Dendritic cell treated with granulocyte-macrophage colony-stimulating factor and Interleukin-4, amounts not matched to agents 40 ng/mL and 50 ng/mL, for 4 days (primary cell): ENCODE data around the gene SLAIN2.

Experiments
- H3K27ac Mint-ChIP-seq: one replicate; pipeline ENCODE4 v1.8.0; 2022; ENCODE audit warnings: mild to moderate bottlenecking, mixed read lengths
- H3K27me3 Mint-ChIP-seq: one replicate; pipeline ENCODE4 v1.8.0; 2022; ENCODE audit warnings: mild to moderate bottlenecking, mixed read lengths
- H3K36me3 Mint-ChIP-seq: one replicate; pipeline ENCODE4 v1.8.0; 2022; ENCODE audit warnings: low read depth, mixed read lengths
- H3K4me1 Mint-ChIP-seq: one replicate; pipeline ENCODE4 v1.8.0; 2022; ENCODE audit warnings: low read depth, mixed read lengths
- H3K4me3 Mint-ChIP-seq: one replicate; pipeline ENCODE4 v1.8.0; 2022; ENCODE audit warnings: mild to moderate bottlenecking, moderate library complexity, mixed read lengths
- H3K9me3 Mint-ChIP-seq: one replicate; pipeline ENCODE4 v1.8.0; 2022; ENCODE audit warnings: mixed read lengths
- intact Hi-C: fragments of 100-400 bp; cut with micrococcal nuclease; formaldehyde crosslinking; loops from one replicate; pipeline ENCODE4 v1.15.0; 2022

SLAIN2 gene

DNA sequence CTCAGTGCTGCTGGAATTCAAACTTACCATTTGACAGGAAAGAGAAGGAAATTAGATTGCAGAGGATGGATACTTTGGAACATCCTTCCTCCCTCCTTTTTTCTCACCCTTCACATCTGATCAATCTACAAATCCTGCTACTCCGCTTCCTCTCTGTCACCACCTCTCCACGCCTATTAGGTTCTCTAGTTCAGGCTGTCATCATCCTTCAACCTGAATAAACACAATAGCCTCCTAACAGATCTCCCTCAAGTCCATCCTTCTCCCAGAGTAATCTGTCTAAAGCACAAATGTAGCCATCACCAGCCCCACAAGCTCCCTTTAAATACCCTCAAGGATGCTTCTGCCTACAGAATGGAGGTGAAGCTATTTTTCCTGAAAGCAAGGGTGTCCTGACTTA is 20.0 kb upstream of the SLAIN2 start:
- no peaks in the 10 kb centered on the region for H3K36me3 Mint-ChIP-seq
- intact Hi-C loops, result no loop called here
- H3K27ac Mint-ChIP-seq, result no peak overlapping the region
- no peak overlapping the region for H3K4me3 Mint-ChIP-seq
- H3K9me3 Mint-ChIP-seq, result no peaks in the 10 kb centered on the region
- no peaks in the 10 kb centered on the region for H3K4me1 Mint-ChIP-seq
- no peaks in the 10 kb centered on the region for H3K27me3 Mint-ChIP-seq

DNA sequence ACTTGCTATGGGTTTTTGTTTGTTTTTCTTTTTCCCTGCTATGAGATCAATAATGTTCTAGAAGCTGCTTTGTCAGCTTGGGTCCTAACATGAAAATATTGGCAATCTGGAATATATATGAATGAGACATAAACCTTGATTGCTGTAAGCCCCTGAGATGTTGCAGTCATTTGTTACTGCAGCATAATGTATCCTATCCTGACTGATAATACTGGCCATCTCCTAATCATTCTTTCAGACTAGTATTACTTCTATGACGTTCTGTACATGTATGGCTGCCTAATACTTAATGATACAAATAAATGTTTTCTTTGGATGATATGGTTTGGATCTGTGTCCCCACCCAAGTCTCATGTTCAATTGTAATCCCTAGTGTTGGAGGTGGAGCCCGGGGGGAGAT is 19.3 kb upstream of the SLAIN2 start:
- H3K9me3 Mint-ChIP-seq, result no peaks in the 10 kb centered on the region

DNA sequence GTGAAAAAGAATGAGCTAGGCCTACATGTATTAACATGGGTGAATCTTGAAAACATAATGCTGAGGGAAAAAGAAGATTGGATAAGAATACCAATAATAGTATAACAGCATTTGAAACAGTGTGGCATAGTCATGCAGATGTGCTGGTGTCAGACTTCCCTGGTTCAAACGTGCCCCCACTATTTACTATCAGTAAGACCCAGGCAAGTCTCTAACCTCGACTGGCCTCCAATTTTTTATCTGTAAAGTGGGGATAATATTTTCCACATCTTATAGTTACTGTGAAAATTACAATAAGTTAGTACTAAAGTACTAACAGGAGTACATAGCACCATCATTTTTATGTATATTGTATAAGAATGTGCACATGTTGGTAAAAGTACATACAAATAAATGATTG is 17.0 kb upstream of the SLAIN2 start:
- Mint-ChIP-seq H3K27me3 (no peaks in the 10 kb centered on the region), H3K4me3 (no peak overlapping the region), H3K36me3 (no peaks in the 10 kb centered on the region), H3K4me1 (no peaks in the 10 kb centered on the region), H3K27ac (no peak overlapping the region), H3K9me3 (no peaks in the 10 kb centered on the region)
- intact Hi-C loops, result no loop called here

More for the DNA sequence above, 19.3 kb upstream of the SLAIN2 start:
- H3K27me3 Mint-ChIP-seq, result no peaks in the 10 kb centered on the region
- H3K36me3 Mint-ChIP-seq, result no peaks in the 10 kb centered on the region
- intact Hi-C loops, result no loop called here
- no peak overlapping the region for H3K27ac Mint-ChIP-seq
- no peaks in the 10 kb centered on the region for H3K4me1 Mint-ChIP-seq
- no peak overlapping the region for H3K4me3 Mint-ChIP-seq

DNA sequence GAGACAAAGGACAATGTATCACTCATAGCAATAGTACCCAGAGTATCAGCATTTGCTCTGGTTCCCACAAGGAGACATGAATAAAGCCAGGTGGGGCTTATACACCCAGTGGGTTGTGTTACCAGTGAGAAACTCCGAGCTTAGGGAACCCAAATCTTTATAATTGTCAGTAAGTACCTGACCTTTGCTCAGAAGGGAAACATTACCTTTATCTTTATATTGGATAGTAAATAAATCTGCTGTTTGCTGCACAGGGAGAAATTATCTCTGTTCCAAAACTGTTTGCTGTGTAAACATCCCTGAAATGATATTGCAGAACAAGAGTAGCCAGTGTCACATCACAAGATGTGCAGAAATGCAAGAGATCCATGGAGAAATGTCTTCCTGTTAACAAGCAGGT is 12.1 kb upstream of the SLAIN2 start:
- no peaks in the 10 kb centered on the region for H3K36me3 Mint-ChIP-seq
- H3K27me3 Mint-ChIP-seq, result peaks cover 3% of the 10 kb centered on the region
- intact Hi-C loops, result no loop called here
- no peak overlapping the region for H3K4me3 Mint-ChIP-seq
- peaks cover 8% of the 10 kb centered on the region for H3K4me1 Mint-ChIP-seq
- no peak overlapping the region for H3K27ac Mint-ChIP-seq
- H3K9me3 Mint-ChIP-seq, result no peaks in the 10 kb centered on the region

DNA sequence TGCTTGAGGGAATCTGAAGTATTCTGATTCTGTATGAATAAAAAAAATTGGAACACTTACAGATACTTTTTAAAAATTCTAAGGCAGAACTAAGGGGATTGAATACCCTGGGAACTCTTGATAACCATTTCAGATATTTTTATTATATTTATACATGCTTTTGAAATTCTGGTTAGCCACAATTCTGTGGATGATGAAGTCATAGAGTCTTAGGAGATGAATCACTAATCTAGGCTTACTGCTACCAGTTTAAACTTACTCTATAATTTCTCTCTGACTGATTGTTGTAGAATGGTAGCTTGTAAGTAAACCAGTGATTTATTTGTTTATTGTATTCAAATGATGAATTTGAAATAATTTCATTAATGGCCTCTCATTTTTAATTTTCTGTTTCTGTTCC is 11.4 kb upstream of the SLAIN2 start:
- Mint-ChIP-seq H3K27ac (no peak overlapping the region), H3K36me3 (no peaks in the 10 kb centered on the region), H3K4me1 (peaks cover 8% of the 10 kb centered on the region), H3K4me3 (no peak overlapping the region), H3K27me3 (peaks cover 3% of the 10 kb centered on the region), H3K9me3 (no peaks in the 10 kb centered on the region)
- intact Hi-C loops, result no loop called here

DNA sequence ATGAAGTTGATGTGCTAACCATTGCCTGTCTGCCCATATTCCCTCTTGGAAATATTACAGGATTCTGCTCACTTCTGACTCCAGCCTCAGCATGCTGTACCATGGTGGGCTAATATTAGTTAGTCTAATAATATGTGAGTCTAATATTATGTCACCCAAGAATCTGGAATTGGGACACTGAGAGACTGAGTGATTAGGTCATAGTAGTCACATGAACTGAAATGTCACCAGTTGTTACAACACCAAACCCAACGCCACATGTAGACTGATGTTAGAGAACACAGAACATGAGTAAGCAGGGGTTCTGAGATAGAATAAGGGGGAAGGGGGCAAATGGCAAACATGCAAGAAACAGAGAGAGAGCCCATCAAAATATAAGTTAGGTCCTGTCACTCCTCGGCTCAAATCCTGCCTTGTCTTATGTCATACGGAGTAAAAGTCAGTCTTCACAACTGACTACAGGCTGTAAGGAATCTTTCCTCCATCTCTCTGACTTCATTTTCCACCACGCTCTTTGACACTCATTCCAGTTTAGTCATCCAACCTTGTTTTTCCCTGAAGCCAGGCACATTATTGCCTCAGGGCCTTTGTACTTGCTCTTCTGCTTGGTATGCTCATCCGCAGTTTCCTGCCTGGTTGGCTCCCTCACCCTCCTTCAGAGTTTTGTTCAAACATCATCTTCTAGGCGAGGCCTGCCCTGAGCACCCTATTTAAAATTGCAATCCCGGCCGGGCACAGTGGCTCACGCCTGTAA is 9.6 kb upstream of the SLAIN2 start:
- peaks cover 3% of the 10 kb centered on the region for H3K27me3 Mint-ChIP-seq
- H3K9me3 Mint-ChIP-seq, result no peaks in the 10 kb centered on the region
- intact Hi-C loops, result no loop called here
- H3K4me3 Mint-ChIP-seq, result no peak overlapping the region
- no peak overlapping the region for H3K27ac Mint-ChIP-seq
- H3K36me3 Mint-ChIP-seq, result no peaks in the 10 kb centered on the region
- peaks cover 8% of the 10 kb centered on the region for H3K4me1 Mint-ChIP-seq

DNA sequence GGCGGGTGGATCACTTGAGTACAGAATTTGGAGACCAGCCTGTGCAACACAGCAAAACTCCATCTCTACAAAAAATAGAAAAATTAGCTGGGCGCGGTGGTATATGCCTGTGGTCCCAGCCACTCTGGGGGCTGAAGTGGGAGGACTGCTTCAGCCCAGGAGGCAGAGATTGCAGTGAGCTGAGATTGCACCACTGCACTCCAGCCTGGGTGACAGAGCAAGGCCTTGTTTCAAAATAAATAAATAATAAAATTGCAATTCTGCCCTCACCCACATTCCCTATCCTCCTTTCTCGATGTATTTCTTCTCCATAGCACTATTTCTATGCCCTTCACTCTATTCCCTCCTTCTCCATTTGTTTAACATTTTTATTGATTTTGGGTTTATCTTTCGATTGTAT is 8.7 kb upstream of the SLAIN2 start:
- Mint-ChIP-seq H3K27me3 (peaks cover 3% of the 10 kb centered on the region), H3K36me3 (no peaks in the 10 kb centered on the region), H3K4me1 (peaks cover 8% of the 10 kb centered on the region), H3K9me3 (no peaks in the 10 kb centered on the region), H3K4me3 (no peak overlapping the region), H3K27ac (no peak overlapping the region)
- intact Hi-C loops, result no loop called here

DNA sequence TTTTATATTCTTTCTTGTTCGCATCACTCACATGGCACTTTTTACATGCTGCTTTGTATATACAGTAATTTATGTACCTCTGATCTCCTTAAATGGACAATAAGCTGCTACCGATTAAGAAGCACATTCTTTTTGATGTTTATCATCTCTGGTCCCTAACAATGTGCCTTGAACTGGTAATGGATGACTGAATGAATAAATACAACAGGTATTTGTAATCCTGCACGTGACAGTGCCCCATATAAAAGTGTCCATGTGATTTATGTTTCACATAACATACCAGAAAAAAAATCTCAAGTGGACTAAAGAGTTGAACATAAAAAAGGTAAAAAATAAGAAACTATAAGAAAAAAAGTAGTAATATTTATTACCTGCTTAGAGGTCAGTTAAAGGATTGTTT is 7.7 kb upstream of the SLAIN2 start:
- no peak overlapping the region for H3K4me3 Mint-ChIP-seq
- H3K9me3 Mint-ChIP-seq, result no peaks in the 10 kb centered on the region
- no peaks in the 10 kb centered on the region for H3K36me3 Mint-ChIP-seq
- peaks cover 14% of the 10 kb centered on the region for H3K4me1 Mint-ChIP-seq
- peaks cover 3% of the 10 kb centered on the region for H3K27me3 Mint-ChIP-seq
- no peak overlapping the region for H3K27ac Mint-ChIP-seq
- intact Hi-C loops, result no loop called here

DNA sequence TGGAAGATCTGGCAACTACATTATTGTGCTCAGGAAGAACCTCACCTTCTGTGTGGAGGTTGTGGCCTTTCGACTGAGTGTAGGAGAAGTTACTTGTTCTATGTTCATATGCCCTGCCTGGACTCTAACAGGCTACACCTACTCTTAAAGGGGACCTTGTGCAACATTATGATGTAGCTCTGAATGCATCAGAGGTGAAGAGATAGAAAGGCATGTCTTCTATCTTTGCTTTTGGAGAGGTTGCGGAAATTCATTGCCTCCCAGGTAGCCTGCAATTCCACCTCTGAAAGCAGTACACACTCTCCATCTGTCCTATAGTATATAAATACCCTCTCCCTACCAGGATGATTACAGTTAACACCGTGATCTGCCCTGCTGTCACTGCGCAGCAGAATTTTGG is 7.1 kb upstream of the SLAIN2 start:
- Mint-ChIP-seq H3K36me3 (no peaks in the 10 kb centered on the region), H3K27ac (no peak overlapping the region), H3K4me1 (peaks cover 14% of the 10 kb centered on the region), H3K27me3 (peaks cover 3% of the 10 kb centered on the region), H3K4me3 (no peak overlapping the region), H3K9me3 (no peaks in the 10 kb centered on the region)
- intact Hi-C loops, result no loop called here

DNA sequence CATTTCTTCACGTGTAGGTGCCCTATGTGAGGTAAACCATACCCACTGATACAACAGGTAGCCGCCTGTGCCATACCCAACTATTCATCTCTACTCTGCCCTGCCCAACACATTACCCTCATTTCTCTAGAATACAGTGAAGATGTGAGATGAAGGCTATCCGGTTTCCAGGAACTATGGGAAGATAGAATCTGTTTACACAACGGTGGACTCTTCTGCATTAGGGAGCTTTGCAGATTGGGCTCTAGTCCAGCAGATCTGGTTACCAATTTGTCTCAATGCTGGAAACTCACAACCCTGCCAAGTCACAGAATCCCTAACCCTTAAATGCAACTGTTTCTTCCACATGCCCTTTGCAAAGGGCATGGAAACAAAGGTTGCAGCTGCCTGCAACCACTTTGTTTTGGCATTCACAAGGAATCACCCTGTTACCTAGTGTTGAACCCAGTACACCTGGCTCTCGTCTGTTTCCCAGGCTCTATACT is 6.4 kb upstream of the SLAIN2 start:
- no peaks in the 10 kb centered on the region for H3K9me3 Mint-ChIP-seq
- H3K27me3 Mint-ChIP-seq, result peaks cover 3% of the 10 kb centered on the region
- H3K36me3 Mint-ChIP-seq, result no peaks in the 10 kb centered on the region
- peaks cover 15% of the 10 kb centered on the region for H3K4me1 Mint-ChIP-seq
- intact Hi-C loops, result no loop called here
- no peak overlapping the region for H3K27ac Mint-ChIP-seq
- H3K4me3 Mint-ChIP-seq, result no peak overlapping the region

DNA sequence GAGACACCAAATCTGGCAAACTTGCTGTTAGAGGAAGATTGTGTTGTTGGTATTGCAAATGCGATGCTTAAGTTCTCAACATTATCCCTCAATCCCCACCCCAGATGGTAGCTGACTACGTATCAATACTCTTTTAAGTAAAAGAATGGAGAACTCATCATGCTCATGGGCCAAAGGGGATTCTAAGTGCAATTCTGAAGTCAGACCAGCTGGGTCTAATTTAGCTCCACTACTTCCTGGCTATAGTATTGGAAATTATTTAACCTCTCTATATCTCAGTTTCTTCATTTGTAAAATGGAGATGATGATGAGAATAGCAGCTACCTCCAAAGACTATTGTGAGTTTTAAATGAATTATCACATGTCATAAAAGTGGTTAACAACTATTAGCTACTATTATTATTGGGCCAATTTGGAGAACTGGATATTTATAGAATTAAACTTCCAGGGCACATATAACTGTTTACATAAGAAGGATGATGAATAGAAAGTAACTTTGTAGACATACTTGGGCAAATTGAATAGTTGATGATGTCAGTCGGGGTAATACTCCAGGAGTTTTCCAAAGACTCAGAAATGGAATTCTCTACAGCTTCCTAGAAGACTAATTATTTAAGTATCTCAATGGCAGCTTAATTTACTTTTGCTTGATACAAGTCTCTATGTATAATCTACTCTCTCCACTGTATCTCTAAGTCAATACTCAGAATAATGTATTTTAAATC is 5.0 kb upstream of the SLAIN2 start:
- Mint-ChIP-seq H3K27ac (no peak overlapping the region), H3K36me3 (peaks cover 2% of the 10 kb centered on the region), H3K27me3 (no peaks in the 10 kb centered on the region), H3K4me1 (peaks cover 21% of the 10 kb centered on the region), H3K4me3 (no peak overlapping the region), H3K9me3 (no peaks in the 10 kb centered on the region)
- intact Hi-C loops, result no loop called here

DNA sequence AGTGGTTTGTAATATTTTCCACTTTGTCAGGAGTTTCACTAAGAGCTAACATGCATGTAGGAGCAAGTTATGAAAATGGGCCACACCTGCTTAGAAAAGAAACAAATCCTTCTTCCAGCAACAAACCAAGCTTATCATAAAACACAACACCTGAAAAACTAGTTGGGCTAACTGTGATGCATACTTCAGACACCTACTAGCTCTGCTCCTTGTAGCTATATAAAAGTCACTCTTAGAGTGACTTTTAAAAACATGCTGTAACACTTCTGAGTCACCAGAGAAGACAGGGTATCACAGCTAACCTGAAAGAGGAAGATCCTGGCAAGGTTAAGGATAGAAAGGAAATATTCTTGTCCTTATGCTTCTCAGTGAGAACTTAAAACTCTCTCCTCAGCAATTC is 3.6 kb upstream of the SLAIN2 start:
- Mint-ChIP-seq H3K27me3 (no peaks in the 10 kb centered on the region), H3K27ac (no peak overlapping the region), H3K4me3 (no peak overlapping the region), H3K4me1 (peaks cover 20% of the 10 kb centered on the region), H3K9me3 (no peaks in the 10 kb centered on the region), H3K36me3 (peaks cover 15% of the 10 kb centered on the region)
- intact Hi-C loops, result no loop called here

DNA sequence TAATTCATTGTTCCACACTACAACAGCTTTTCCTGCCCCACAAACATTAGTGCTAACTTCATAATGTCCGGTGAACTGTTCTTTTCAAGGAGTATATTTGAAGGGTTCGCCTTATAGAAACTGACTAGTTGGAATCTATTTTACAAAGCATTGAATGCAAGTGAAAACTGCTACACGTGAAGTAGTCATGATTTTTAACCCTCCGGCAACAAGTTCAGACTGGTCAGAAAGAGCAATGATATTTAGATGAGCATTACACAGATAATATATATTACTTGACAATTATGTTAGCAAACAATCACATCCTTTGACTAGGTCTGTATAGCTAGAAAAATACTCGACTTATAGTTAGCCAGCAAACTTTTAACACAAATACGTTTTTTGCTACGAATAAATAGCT is 1.7 kb upstream of the SLAIN2 start:
- Mint-ChIP-seq H3K27me3 (no peaks in the 10 kb centered on the region), H3K4me1 (peaks cover 36% of the 10 kb centered on the region), H3K27ac (peak overlapping the region; percentile 95), H3K4me3 (no peak overlapping the region), H3K36me3 (peaks cover 15% of the 10 kb centered on the region), H3K9me3 (no peaks in the 10 kb centered on the region)
- intact Hi-C loops, result loop anchor here (2.0 to 10.0 kb wide), 4 partner anchors 43 to 857 kb away; partner anchors contain the start of genes NFXL1 and OCIAD1

DNA sequence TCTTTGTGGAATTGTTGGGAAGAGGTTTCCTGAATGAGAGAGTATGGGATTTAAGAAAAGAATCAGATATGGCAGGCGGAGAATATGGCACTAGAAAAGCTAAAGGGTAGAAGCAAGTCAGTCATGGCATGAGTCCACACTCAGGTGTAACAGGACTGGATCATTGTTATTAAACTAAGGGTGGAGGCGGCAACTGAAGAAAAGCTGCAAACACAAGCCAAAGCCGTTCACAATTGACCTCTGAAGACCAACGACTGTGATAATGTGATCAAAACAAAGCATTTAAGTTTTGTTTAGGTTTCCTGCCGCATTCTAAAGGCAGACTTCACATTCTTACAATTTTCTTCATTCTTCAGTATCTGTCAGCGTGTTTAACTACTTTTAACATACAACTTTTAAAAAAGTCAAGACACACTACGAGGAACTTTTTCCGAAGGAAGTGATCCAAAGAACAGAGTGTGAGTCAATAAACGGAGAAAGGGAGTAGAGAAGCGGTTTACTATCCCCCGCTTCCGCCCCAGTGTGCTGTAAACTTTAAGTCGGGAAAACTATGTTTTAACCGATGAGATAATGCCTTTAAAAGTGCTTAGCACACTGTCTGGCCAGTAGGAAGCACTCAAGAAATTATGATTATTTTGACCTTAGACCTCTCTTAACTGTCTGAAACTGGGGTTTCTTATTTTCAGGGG is 909 bp upstream of the SLAIN2 start:
- Mint-ChIP-seq H3K27me3 (no peaks in the 10 kb centered on the region), H3K27ac (peak overlapping the region; percentile 95), H3K4me1 (peaks cover 44% of the 10 kb centered on the region), H3K9me3 (no peaks in the 10 kb centered on the region), H3K4me3 (peak overlapping the region; percentile 83), H3K36me3 (peaks cover 15% of the 10 kb centered on the region)
- intact Hi-C loops, result loop anchor here (2.0 to 10.0 kb wide), 4 partner anchors 42 to 858 kb away; partner anchors contain the start of genes NFXL1 and OCIAD1
